ENCODE results near the gene GANC. TPM values are rescaled to one million over a fixed set of nuclear protein-coding genes. Genes with fewer than 3 reads are reported as not detected.
A peak's percentile ranks its signal among the peaks of the same experiment; 100 is the strongest.
"Not testable (repeated sequence)": the region's sequence is repeated elsewhere in the genome, so short reads cannot be mapped to it uniquely, and the experiment has no call there.

Gene GANC, protein sequence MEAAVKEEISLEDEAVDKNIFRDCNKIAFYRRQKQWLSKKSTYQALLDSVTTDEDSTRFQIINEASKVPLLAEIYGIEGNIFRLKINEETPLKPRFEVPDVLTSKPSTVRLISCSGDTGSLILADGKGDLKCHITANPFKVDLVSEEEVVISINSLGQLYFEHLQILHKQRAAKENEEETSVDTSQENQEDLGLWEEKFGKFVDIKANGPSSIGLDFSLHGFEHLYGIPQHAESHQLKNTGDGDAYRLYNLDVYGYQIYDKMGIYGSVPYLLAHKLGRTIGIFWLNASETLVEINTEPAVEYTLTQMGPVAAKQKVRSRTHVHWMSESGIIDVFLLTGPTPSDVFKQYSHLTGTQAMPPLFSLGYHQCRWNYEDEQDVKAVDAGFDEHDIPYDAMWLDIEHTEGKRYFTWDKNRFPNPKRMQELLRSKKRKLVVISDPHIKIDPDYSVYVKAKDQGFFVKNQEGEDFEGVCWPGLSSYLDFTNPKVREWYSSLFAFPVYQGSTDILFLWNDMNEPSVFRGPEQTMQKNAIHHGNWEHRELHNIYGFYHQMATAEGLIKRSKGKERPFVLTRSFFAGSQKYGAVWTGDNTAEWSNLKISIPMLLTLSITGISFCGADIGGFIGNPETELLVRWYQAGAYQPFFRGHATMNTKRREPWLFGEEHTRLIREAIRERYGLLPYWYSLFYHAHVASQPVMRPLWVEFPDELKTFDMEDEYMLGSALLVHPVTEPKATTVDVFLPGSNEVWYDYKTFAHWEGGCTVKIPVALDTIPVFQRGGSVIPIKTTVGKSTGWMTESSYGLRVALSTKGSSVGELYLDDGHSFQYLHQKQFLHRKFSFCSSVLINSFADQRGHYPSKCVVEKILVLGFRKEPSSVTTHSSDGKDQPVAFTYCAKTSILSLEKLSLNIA (N-terminal part only)
- 10 to 100 TPM in 1 of 3 donors, 1 to 10 TPM in 2; 7.1 to 10.7 (median 8.0) TPM for total RNA-seq

DNA sequence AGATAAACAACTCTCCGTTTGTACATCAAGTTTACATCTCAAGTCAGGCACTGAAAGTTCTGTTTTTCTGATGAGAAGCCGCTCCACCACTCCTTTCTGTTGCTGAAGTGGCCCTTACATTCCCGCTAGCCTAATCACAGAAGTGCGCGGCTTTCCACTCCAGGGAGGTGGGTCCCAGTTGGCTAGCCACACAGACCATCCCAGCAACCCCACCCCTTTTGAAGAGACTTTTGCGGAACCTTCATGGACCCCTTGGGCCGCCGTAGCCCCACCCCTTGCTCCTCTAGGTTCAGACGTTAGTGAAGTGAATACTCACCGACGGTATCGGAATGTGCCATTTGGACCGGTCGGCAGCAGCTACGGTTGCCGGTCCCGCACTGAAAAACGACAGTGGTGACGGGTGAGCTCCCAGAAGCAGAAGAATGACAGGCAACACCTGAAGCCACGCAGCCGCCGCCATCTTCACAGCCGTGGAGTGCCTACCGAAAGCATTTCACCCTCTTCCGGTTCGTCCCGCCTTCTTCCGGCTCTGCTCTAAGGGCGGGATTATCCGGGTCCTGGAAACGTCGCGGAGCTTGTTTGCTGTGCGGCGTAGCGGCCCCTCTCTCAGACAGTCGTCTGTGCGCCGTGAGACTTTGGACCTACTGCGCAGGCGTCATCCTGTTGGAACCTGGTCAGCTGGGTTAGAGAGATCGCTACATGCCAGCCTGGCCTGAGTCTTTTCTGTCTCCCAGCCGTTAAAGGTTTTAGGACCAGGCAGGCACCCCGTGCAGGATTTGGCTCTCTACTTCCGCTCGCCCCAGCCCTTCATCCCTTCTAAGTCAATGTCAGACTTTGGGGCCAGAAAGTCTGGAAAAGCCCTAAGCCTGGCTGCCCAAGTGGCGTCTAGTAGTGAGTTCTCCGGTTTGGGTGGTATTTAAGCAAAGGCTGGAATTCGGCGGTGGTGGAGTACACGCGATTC is at the start of gene GANC, which contains the start of gene TMEM87A:
Gene GANC, plus strand, starts transcription at position 263 of the 961 bp plus-strand sequence. CDS start 1,281 bp downstream, outside the sequence.
Gene TMEM87A, minus strand, starts transcription at position 495 of the 961 bp plus-strand sequence. Its CDS starts 35 bp downstream, at position 460.
- H3K27me3 Mint-ChIP-seq (ENCODE audit: low read depth) = no peaks in the 10 kb centered on the region
- no peaks in the 10 kb centered on the region for H3K9me3 Mint-ChIP-seq
- peaks cover 58% of the 10 kb centered on the region for H3K4me1 Mint-ChIP-seq (ENCODE audit: low read depth)
- peaks cover 8% of the 10 kb centered on the region for H3K36me3 Mint-ChIP-seq (ENCODE audit: insufficient read depth)
- peak; percentile 97 for ATAC-seq
- H3K4me3 Mint-ChIP-seq = peak within 1 kb of the TSS; percentile 98
- DNase-seq = peak; percentile 90

DNA sequence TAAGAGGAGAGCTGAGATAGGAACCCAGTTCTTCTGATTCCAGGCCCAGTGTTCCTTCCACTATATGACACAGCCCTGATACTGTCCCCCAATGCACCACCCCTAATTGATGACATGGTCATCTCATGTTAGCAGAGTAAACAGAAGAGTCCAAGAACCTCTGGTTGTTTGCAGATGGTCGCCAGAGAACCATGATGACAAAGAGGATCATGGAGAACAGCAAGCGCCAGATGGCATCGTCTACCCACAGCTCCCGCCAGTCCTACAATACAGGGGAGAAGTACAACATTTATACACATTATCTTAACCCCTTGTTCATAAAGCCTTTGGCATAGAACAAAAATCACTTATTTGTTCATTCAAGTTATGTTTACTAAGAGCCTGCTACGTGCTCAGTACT is 46.4 kb upstream of the GANC start:
- Mint-ChIP-seq H3K36me3 (ENCODE audit: insufficient read depth) (peaks cover 34% of the 10 kb centered on the region), H3K4me1 (ENCODE audit: low read depth) (no peaks in the 10 kb centered on the region), H3K27me3 (ENCODE audit: low read depth) (no peaks in the 10 kb centered on the region), H3K9me3 (no peaks in the 10 kb centered on the region), H3K4me3 (no peak overlapping the region)
- DNase-seq (no peak), ATAC-seq (no peak)

DNA sequence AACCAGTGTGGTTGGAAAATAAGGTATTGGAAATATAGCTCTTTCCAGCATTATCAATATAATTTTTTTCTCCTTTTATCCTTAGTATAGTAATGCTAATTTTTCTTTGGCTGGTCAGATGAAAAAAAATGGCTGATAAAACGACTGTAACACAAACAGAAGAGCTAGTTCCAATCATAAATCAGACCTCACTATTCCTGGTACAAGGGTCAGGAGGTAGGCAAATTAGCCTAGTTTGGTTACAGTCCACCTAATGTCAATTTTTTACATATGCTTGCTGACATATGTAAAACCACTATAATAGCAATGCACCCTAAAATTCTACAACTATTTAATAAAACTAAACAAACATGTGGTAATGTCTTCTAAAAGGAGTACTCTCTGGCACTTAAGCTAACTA is 45.0 kb upstream of the GANC start:
- peaks cover 38% of the 10 kb centered on the region for H3K36me3 Mint-ChIP-seq (ENCODE audit: insufficient read depth)

DNA sequence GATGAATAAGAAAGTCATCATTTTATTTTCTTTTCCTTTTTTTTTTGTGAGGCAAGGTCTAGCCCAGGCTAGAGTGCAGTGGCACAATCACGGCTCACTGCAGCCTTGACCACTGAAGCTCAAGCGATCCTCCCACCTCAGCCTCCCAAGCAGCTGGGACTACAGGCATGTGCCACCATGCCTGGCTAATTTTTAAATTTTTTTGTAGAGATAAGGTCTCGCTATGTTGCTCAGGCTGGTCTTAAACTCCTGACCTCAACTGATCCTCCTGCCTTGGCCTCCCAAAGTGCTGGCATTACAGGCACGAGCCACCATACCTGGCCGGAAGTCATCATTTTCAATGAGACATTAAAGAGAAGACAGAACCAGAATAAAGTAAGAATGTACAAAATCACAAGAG is 44.0 kb upstream of the GANC start:
- H3K9me3 Mint-ChIP-seq; H3K4me1 Mint-ChIP-seq (ENCODE audit: low read depth); H3K4me3 Mint-ChIP-seq; DNase-seq; H3K27me3 Mint-ChIP-seq (ENCODE audit: low read depth); ATAC-seq: not testable (repeated sequence)
- peaks cover 36% of the 10 kb centered on the region for H3K36me3 Mint-ChIP-seq (ENCODE audit: insufficient read depth)

More for the DNA sequence above, 45.0 kb upstream of the GANC start:
- H3K4me1 Mint-ChIP-seq (ENCODE audit: low read depth) = no peaks in the 10 kb centered on the region
- H3K27me3 Mint-ChIP-seq (ENCODE audit: low read depth) = no peaks in the 10 kb centered on the region
- H3K4me3 Mint-ChIP-seq = no peak overlapping the region
- DNase-seq = no peak
- H3K9me3 Mint-ChIP-seq = no peaks in the 10 kb centered on the region
- ATAC-seq = no peak

DNA sequence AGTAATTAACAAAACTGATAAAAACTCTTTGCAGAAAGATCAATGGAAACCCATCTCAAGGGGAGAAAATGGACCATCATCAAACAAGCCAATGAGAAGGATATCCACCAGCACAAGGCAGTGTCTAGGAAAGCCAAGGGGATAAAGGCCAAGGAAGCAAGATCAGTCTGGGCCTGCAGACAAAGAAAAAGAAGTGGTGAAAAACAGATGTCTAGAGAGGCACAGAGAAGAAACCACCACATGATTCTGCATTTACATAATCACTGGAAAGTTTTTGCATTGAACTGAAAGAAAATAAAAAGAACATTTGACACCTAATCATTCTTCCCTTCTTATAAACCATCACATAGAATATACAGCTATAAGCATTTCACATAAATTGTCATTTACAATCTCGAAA is 41.9 kb upstream of the GANC start:
- ATAC-seq = no peak
- no peak overlapping the region for H3K4me3 Mint-ChIP-seq

DNA sequence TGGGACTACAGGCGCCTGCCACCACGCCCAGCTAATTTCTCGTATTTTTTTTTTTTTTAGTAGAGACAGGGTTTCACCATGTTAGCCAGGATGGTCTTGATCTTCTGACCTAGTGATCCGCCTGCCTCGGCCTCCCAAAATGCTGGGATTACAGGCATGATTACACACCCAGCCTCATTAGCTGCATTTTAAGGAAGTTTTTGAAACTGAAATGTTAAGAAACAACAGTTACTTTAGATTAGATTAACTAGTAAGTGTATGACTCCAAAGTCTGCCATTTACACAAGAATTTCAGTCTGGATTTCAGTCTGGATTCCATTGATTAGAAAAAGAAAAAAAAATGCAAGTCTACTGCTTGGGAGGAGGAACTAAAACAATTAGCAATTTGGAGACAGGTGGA is 40.4 kb upstream of the GANC start:
- no peaks in the 10 kb centered on the region for H3K27me3 Mint-ChIP-seq (ENCODE audit: low read depth)
- no peak for ATAC-seq
- no peak for DNase-seq
- peaks cover 1% of the 10 kb centered on the region for H3K4me1 Mint-ChIP-seq (ENCODE audit: low read depth)
- H3K9me3 Mint-ChIP-seq = no peaks in the 10 kb centered on the region
- H3K4me3 Mint-ChIP-seq = no peak overlapping the region
- H3K36me3 Mint-ChIP-seq (ENCODE audit: insufficient read depth) = peaks cover 41% of the 10 kb centered on the region

More for the DNA sequence above, 41.9 kb upstream of the GANC start:
- Mint-ChIP-seq H3K4me1 (ENCODE audit: low read depth) (peaks cover 1% of the 10 kb centered on the region), H3K27me3 (ENCODE audit: low read depth) (no peaks in the 10 kb centered on the region), H3K9me3 (no peaks in the 10 kb centered on the region), H3K36me3 (ENCODE audit: insufficient read depth) (peaks cover 40% of the 10 kb centered on the region)
- DNase-seq = no peak

DNA sequence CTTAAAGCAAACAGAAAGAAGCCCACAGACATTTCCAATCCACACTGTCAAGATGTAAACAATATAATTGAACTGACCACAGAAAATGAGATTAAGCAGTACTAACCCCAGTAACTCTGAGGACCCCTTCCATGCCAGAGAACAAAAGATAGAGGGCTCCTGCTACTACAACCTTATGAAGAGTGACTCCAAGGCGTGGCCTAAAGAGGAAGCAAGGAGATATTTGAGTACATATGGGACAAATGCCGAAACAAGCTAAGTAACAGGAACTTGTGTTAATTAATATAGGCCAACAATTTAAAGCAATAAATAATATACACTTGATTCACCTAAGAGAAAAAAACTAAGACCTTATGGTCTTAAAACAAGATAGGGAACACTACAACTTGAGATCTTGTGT is 39.9 kb upstream of the GANC start:
- peaks cover 1% of the 10 kb centered on the region for H3K4me1 Mint-ChIP-seq (ENCODE audit: low read depth)
- H3K36me3 Mint-ChIP-seq (ENCODE audit: insufficient read depth) = peaks cover 44% of the 10 kb centered on the region
- DNase-seq = no peak
- ATAC-seq = no peak
- H3K9me3 Mint-ChIP-seq = no peaks in the 10 kb centered on the region
- H3K27me3 Mint-ChIP-seq (ENCODE audit: low read depth) = no peaks in the 10 kb centered on the region
- H3K4me3 Mint-ChIP-seq = no peak overlapping the region

DNA sequence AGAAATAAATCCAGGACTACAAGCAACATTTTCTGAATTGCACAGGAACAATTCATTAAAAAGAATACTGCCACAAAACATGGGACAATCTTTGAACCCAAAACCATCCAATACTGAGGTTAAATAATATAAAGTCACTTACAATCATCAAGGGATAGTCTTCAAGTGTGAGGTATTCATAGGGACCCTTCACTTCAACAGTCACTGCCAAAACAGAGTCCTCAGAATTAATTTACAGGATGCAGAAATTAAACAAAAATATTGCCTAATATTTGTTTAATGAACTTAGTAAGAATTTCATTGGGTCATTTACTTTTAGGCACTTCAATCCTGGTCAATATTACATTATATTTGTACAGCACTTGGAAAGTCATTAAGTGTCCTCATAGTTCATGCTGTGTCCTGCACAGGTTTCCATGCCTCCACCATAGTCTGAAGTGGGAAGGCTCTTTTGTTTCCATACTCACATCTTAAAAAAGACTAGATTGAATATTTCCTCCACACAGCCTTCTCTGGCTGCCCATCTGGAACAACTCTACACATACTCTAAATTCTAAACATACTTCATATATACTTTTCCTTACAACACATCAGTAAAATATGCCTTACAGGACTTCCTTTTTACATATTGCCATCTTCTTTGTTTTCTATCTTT is 33.3 kb upstream of the GANC start:
- peaks cover 49% of the 10 kb centered on the region for H3K36me3 Mint-ChIP-seq (ENCODE audit: insufficient read depth)
- H3K4me1 Mint-ChIP-seq (ENCODE audit: low read depth) = peaks cover 7% of the 10 kb centered on the region
- H3K9me3 Mint-ChIP-seq = no peaks in the 10 kb centered on the region
- ATAC-seq (no peak), DNase-seq (no peak)
- no peaks in the 10 kb centered on the region for H3K27me3 Mint-ChIP-seq (ENCODE audit: low read depth)
- H3K4me3 Mint-ChIP-seq = no peak overlapping the region

DNA sequence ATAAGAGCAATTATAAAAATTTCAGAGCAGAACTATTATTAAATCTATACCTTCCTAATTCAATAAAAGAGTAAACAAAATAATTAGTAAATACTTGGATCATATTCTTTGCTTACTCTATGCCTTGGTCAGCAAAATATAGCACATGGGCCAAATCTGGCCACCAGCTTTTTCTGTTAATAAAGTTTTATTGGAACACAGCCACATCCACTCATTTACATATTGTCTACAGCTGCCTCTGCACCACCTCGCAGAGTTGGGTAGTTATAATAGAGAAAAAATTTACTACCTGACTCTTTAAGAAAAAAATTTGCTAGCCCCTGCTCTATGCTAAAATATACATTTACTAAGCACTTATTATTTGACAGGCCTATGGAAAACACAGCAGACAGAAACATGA is 32.2 kb upstream of the GANC start:
- DNase-seq (no peak), ATAC-seq (no peak)
- Mint-ChIP-seq H3K27me3 (ENCODE audit: low read depth) (no peaks in the 10 kb centered on the region), H3K36me3 (ENCODE audit: insufficient read depth) (peaks cover 42% of the 10 kb centered on the region), H3K4me3 (no peak overlapping the region), H3K4me1 (ENCODE audit: low read depth) (peaks cover 6% of the 10 kb centered on the region), H3K9me3 (no peaks in the 10 kb centered on the region)

DNA sequence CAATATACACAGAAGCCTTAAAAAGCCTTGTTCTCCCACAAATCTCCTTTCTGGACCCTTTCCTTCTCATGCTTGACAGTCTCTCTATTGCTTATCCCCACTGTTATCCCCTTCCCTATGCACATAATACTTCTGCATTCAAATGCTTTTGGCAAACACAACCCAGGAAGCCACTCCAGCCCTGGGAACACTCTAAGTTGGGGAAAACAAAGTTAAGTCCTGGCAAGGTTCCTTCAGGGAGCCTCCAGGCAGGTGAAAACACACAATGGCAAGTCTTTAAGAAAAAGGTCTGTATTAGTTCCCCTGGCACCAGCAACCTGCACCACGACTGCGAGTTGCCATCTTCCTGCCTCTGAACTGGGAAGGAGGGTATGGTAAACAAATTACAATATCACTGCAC is 19.7 kb upstream of the GANC start:
- H3K4me3 Mint-ChIP-seq = no peak overlapping the region
- peaks cover 6% of the 10 kb centered on the region for H3K4me1 Mint-ChIP-seq (ENCODE audit: low read depth)
- ATAC-seq (no peak), DNase-seq (no peak)
- peaks cover 12% of the 10 kb centered on the region for H3K9me3 Mint-ChIP-seq
- H3K27me3 Mint-ChIP-seq (ENCODE audit: low read depth) = no peaks in the 10 kb centered on the region
- H3K36me3 Mint-ChIP-seq (ENCODE audit: insufficient read depth) = peaks cover 38% of the 10 kb centered on the region

DNA sequence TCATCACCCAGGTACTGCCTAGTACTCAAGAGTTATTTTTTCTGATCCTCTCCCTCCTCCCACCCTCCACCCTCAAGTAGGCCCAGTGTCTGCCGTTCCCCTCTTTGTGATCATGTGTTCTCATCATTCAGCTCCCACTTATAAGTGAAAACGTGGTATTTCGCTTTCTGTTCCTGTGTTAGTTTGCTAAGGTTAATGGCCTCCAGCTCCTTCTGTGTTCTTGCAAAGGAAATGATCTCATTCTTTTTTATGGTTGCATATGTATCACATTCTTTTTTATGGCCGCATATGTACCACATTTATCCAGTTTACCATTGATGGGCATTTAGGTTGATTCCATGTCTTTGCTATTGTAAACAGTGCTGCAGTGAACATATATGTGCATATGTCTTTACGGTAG is 8.2 kb upstream of the GANC start:
- no peaks in the 10 kb centered on the region for H3K9me3 Mint-ChIP-seq
- H3K27me3 Mint-ChIP-seq (ENCODE audit: low read depth) = no peaks in the 10 kb centered on the region
- H3K4me3 Mint-ChIP-seq = no peak overlapping the region
- peaks cover 13% of the 10 kb centered on the region for H3K4me1 Mint-ChIP-seq (ENCODE audit: low read depth)
- DNase-seq (no peak), ATAC-seq (peak in 1 of 2 donors; percentile 27)
- peaks cover 47% of the 10 kb centered on the region for H3K36me3 Mint-ChIP-seq (ENCODE audit: insufficient read depth)

DNA sequence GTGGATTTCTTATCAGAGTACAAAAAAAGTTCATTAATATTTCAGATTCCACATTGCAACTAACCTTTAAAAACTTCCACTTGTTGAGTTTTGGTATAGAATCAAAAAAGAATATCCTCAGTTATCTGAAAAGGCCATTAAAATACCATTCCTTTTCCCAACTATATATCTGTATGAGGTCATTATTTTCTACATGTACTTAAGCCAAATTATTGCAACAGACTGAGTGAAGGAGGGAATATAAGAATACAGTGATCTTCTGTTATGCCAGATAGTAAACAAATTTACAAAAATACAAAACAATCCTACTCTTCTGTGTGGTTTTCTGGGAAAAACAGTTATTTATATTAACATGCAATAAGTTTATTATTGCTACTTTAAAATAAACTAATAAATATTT is 5.7 kb upstream of the GANC start:
- no peak for ATAC-seq

DNA sequence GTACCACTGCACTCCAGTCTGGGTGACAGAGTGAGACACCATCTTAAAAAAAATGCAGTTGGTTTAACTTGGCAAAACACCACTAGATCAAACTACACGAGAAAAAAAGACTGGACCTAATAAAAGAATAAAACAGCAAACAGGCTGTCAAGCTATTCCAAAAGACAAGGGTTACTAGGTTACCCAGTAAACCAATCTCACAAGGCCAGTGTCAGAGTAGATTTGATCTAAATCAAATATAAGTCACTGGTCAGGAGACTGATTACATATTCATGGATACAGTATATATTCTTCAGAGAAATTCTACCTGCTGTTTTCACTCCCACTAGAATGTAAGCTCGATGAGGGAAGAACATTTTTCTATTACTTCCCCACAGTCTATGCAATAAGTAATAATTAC is 2.5 kb upstream of the GANC start:
- Mint-ChIP-seq H3K36me3 (ENCODE audit: insufficient read depth) (peaks cover 17% of the 10 kb centered on the region), H3K27me3 (ENCODE audit: low read depth) (no peaks in the 10 kb centered on the region), H3K4me1 (ENCODE audit: low read depth) (peaks cover 49% of the 10 kb centered on the region), H3K9me3 (no peaks in the 10 kb centered on the region), H3K4me3 (peak overlapping the region; percentile 27)
- ATAC-seq = no peak
- DNase-seq = no peak

More for the DNA sequence above, 5.7 kb upstream of the GANC start:
- Mint-ChIP-seq H3K9me3 (no peaks in the 10 kb centered on the region), H3K4me3 (no peak overlapping the region), H3K27me3 (ENCODE audit: low read depth) (no peaks in the 10 kb centered on the region), H3K4me1 (ENCODE audit: low read depth) (peaks cover 33% of the 10 kb centered on the region), H3K36me3 (ENCODE audit: insufficient read depth) (peaks cover 39% of the 10 kb centered on the region)
- DNase-seq = no peak
